Body of pancreas (tissue), 4 donors: Measurements from ENCODE around the gene LGR4.

ENCODE experiments used
- CTCF ChIP-seq, 7 experiments: fragments of 450-650 bp in 4 of 7; fragments of 200-600 bp in 3 of 7; sonication (generic) in 3 of 7; IDR thresholded peaks; one replicate each; pipeline ENCODE4 v1.5.1; 2016 to 2019; ENCODE audit warnings: antibody characterized with exemption in 7 of 7
- POLR2A ChIP-seq, 3 donors: fragments of 450-650 bp; IDR thresholded peaks; one replicate each; pipeline ENCODE4 v1.6.1; 2016; ENCODE audit warnings: antibody characterized with exemption in 3 of 3, mild to moderate bottlenecking in 2 of 3

- no peak for TF ChIP-seq POLR2A (IDR thresholded peaks at IDR 0.05)
- TF ChIP-seq CTCF (IDR thresholded peaks at IDR 0.05) = no peak
These were observed 119.8 kb downstream of the LGR4 start for GRCh38 chr11:27352781-27353180.
